ENCODE results near the gene RAD51B. TPM values are rescaled to one million over a fixed set of nuclear protein-coding genes. Genes with fewer than 3 reads are reported as not detected.

The RAD51B gene
- total RNA-seq, 1 experiment from 2014 or later = 10.8 TPM

DNA sequence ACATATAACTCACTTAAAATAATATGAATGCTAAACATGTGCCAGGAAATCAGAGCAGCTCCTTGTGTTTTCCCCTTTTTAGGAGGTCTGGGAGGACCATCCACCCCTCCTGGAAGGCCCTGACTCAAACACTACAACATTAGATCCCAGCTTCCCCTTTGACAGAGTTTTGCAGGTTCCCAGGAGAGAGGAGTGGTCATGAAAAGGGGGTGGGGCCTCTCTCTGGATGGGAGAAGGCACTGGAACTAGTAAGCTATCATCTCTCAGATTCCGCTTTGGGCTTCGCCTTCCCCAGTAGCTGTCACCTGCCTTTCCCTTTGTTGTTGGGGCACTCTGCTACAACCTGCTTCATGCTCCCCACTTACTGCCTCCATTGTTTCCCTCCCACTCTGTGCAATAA lies 824.1 kb downstream of the RAD51B start:
- Histone ChIP-seq H3K4me3 (ENCODE audit: low read length) (no peak overlapping the region), H3K4me1 (ENCODE audit: insufficient read depth, low read length) (no peaks in the 10 kb centered on the region), H4K20me1 (ENCODE audit: low read length) (no peaks in the 10 kb centered on the region), H3F3A (ENCODE audit: low read length, unreplicated experiment) (no peaks in the 10 kb centered on the region), H3K27ac (ENCODE audit: low read length) (no peak overlapping the region), H3K9me3 (ENCODE audit: low read length) (no peaks in the 10 kb centered on the region), H3K9me2 (replicated peaks; ENCODE audit: low read length) (no peaks in the 10 kb centered on the region), H3K4me2 (ENCODE audit: low read length) (no peak overlapping the region), H3K27me3 (ENCODE audit: low read length) (no peaks in the 10 kb centered on the region), H3K36me3 (ENCODE audit: low read depth, low read length) (no peaks in the 10 kb centered on the region), H2AFZ (ENCODE audit: low read length) (no peak overlapping the region), H3K79me2 (ENCODE audit: low read length) (no peaks in the 10 kb centered on the region), H3K9ac (ENCODE audit: low read length) (no peak overlapping the region)
- no TSS peak for BruUV-seq (replicated peaks)
- CTCF ChIA-PET = no interaction called here
- POLR2A ChIA-PET (ENCODE audit: unreplicated experiment) = interaction anchor here (0.6 kb wide), 1 partner anchor 119 kb away, joined by 3 read pairs; no protein-coding TSS in a partner anchor
- DNase-seq (no peak), ATAC-seq (no peak)
- TF ChIP-seq EZH2phosphoT487 (IDR thresholded peaks at IDR 0.05; ENCODE audit: borderline replicate concordance, low read length) = no peak
- TF ChIP-seq EZH2 (IDR thresholded peaks at IDR 0.05; ENCODE audit: low read length, unreplicated experiment) = no peak
- TF ChIP-seq, protein P1, sequence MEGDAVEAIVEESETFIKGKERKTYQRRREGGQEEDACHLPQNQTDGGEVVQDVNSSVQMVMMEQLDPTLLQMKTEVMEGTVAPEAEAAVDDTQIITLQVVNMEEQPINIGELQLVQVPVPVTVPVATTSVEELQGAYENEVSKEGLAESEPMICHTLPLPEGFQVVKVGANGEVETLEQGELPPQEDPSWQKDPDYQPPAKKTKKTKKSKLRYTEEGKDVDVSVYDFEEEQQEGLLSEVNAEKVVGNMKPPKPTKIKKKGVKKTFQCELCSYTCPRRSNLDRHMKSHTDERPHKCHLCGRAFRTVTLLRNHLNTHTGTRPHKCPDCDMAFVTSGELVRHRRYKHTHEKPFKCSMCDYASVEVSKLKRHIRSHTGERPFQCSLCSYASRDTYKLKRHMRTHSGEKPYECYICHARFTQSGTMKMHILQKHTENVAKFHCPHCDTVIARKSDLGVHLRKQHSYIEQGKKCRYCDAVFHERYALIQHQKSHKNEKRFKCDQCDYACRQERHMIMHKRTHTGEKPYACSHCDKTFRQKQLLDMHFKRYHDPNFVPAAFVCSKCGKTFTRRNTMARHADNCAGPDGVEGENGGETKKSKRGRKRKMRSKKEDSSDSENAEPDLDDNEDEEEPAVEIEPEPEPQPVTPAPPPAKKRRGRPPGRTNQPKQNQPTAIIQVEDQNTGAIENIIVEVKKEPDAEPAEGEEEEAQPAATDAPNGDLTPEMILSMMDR (conservative IDR thresholded peaks at IDR 0.05; ENCODE audit: low read depth, low read length) = no peak
- intact Hi-C loops (cut with micrococcal nuclease) = no loop called here

DNA sequence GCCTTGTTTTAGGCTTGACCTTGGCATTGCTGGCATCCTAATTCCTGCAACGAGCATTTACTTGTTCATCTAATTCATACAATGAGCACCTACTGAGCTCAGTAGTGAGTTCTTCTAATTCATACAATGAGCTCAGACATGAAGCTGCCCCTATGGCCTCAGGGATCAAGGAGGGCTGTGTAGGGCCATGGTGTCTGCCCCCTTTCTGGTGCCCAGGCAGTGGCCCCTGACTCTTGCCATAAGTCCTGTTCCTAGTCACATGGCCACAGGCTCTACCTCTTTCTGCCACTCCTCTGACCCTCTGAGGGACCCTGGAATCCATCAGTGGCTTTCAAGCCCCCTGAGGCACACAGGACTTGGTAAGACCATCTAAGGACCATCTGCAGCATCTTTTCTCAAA lies 824.5 kb downstream of the RAD51B start:
- Histone ChIP-seq H3F3A (ENCODE audit: low read length, unreplicated experiment) (no peaks in the 10 kb centered on the region), H3K9me3 (ENCODE audit: low read length) (no peaks in the 10 kb centered on the region), H3K4me3 (ENCODE audit: low read length) (no peak overlapping the region), H3K36me3 (ENCODE audit: low read depth, low read length) (no peaks in the 10 kb centered on the region), H3K27me3 (ENCODE audit: low read length) (no peaks in the 10 kb centered on the region), H3K9me2 (replicated peaks; ENCODE audit: low read length) (no peaks in the 10 kb centered on the region), H3K4me2 (ENCODE audit: low read length) (no peak overlapping the region), H3K4me1 (ENCODE audit: insufficient read depth, low read length) (no peaks in the 10 kb centered on the region), H2AFZ (ENCODE audit: low read length) (no peak overlapping the region), H3K79me2 (ENCODE audit: low read length) (no peaks in the 10 kb centered on the region), H3K27ac (ENCODE audit: low read length) (no peak overlapping the region), H3K9ac (ENCODE audit: low read length) (no peak overlapping the region), H4K20me1 (ENCODE audit: low read length) (no peaks in the 10 kb centered on the region)
- ChIA-PET CTCF (no interaction called here), POLR2A (ENCODE audit: unreplicated experiment) (no interaction called here)
- intact Hi-C loops (cut with micrococcal nuclease) = no loop called here
- no TSS peak for BruUV-seq (replicated peaks)
- DNase-seq (no peak), ATAC-seq (no peak)
- TF ChIP-seq, protein P1 (conservative IDR thresholded peaks at IDR 0.05; ENCODE audit: low read depth, low read length) = no peak
- TF ChIP-seq EZH2phosphoT487 (IDR thresholded peaks at IDR 0.05; ENCODE audit: borderline replicate concordance, low read length) (no peak), EZH2 (IDR thresholded peaks at IDR 0.05; ENCODE audit: low read length, unreplicated experiment) (no peak)

DNA sequence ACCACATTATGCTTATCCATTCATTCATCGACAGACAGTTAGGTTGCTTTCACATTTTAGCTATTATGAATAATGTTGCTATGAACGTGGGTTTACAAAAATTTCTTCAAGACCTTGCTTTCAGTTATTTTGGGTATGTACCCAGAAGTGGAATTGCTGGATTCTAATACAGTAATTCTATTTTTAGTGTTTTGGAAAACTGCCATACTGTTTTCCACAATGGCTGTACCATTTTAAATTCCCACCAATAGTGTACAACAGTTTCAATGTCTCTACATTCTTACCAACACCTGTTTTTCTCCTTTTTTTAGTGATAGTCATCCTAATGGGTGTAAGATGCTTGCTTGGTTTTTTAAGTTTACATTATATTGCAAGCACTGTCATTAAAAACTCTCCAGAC lies 825.8 kb downstream of the RAD51B start:
- ATAC-seq (no peak), DNase-seq (no peak)
- CTCF ChIA-PET = no interaction called here
- no peaks in the 10 kb centered on the region for H3K79me2 ChIP-seq (ENCODE audit: low read length)
- BruUV-seq (replicated peaks) = no TSS peak
- intact Hi-C loops (cut with micrococcal nuclease) = no loop called here
- H3K9me3 ChIP-seq (ENCODE audit: low read length) = no peaks in the 10 kb centered on the region
- H3K27ac ChIP-seq (ENCODE audit: low read length) = no peak overlapping the region
- no peak overlapping the region for H3K9ac ChIP-seq (ENCODE audit: low read length)
- no peaks in the 10 kb centered on the region for H3K9me2 ChIP-seq (replicated peaks; ENCODE audit: low read length)
- H3F3A ChIP-seq (ENCODE audit: low read length, unreplicated experiment) = no peaks in the 10 kb centered on the region
- no peak overlapping the region for H2AFZ ChIP-seq (ENCODE audit: low read length)
- H3K4me1 ChIP-seq (ENCODE audit: insufficient read depth, low read length) = no peaks in the 10 kb centered on the region
- no peak for TF ChIP-seq EZH2phosphoT487 (IDR thresholded peaks at IDR 0.05; ENCODE audit: borderline replicate concordance, low read length)
- TF ChIP-seq, protein P1 (conservative IDR thresholded peaks at IDR 0.05; ENCODE audit: low read depth, low read length) = no peak
- TF ChIP-seq EZH2 (IDR thresholded peaks at IDR 0.05; ENCODE audit: low read length, unreplicated experiment) = no peak
- POLR2A ChIA-PET (ENCODE audit: unreplicated experiment) = no interaction called here
- no peaks in the 10 kb centered on the region for H4K20me1 ChIP-seq (ENCODE audit: low read length)
- no peaks in the 10 kb centered on the region for H3K36me3 ChIP-seq (ENCODE audit: low read depth, low read length)
- no peak overlapping the region for H3K4me2 ChIP-seq (ENCODE audit: low read length)
- no peaks in the 10 kb centered on the region for H3K27me3 ChIP-seq (ENCODE audit: low read length)
- no peak overlapping the region for H3K4me3 ChIP-seq (ENCODE audit: low read length)

Measured in PC-3 (cell line).